Esophagus muscularis mucosa (tissue), 4 donors: ENCODE results near the gene CASP1. TPM values are rescaled to one million over a fixed set of nuclear protein-coding genes. Genes with fewer than 3 reads are reported as not detected.

Source experiments
- DNase-seq: peaks from one replicate; pipeline ENCODE4 v3.0.0-alpha.2; 2017; ENCODE audit errors: extremely low spot score
- H3K27ac ChIP-seq, 4 donors: fragments of 200-600 bp; sonication (generic); replicated peaks in 1 of 4; 1 replicate in 3 of 4; 2 replicates in 1 of 4; pipeline ENCODE4 v1.5.1; 2016 to 2019; ENCODE audit warnings: mild to moderate bottlenecking in 1 of 4
- H3K27me3 ChIP-seq, 4 donors: fragments of 200-600 bp; sonication (generic); one replicate each; pipeline versions ENCODE4 v1.5.1 to v1.6.0; 2016 to 2019
- H3K36me3 ChIP-seq, 4 donors: fragments of 200-600 bp; sonication (generic); one replicate each; pipeline ENCODE4 v1.5.1; 2016 to 2019
- H3K4me1 ChIP-seq, 4 donors: fragments of 200-600 bp; sonication (generic); one replicate each; pipeline ENCODE4 v1.5.1; 2016 to 2019
- H3K4me3 ChIP-seq, 4 donors: fragments of 200-600 bp; sonication (generic); 1 replicate in 2 of 4; 2 replicates in 2 of 4; pipeline ENCODE4 v1.5.1; 2016 to 2019; ENCODE audit warnings: mild to moderate bottlenecking in 4 of 4, moderate library complexity in 1 of 4
- H3K9me3 ChIP-seq, 4 donors: fragments of 200-600 bp; sonication (generic); 1 replicate in 3 of 4; 2 replicates in 1 of 4; pipeline ENCODE4 v1.5.1; 2016 to 2019
- EP300 ChIP-seq: sonication (generic); formaldehyde crosslinking; IDR thresholded peaks from one replicate; pipeline ENCODE4 v1.6.1; 2017; ENCODE audit warnings: antibody characterized with exemption
- POLR2A ChIP-seq: fragments of 450-650 bp; IDR thresholded peaks from one replicate; pipeline ENCODE4 v1.6.1; 2017; ENCODE audit warnings: antibody characterized with exemption, moderate library complexity, mild to moderate bottlenecking, low read depth
- POLR2AphosphoS5 ChIP-seq, 2 donors: sonication (generic); formaldehyde crosslinking; IDR thresholded peaks; one replicate each; pipeline ENCODE4 v1.6.1; 2017; ENCODE audit warnings: antibody characterized with exemption in 2 of 2
- WGBS: methylation state at CpG from one replicate; pipeline ENCODE4 v1.1.5; 2018; 5-methylcytosine and 5-hydroxymethylcytosine counted together
- intact Hi-C: fragments of 100-400 bp; cut with DNase I; formaldehyde crosslinking; loops from one replicate; pipeline ENCODE4 v1.15.1; 2023
- total RNA-seq, 4 donors: library from RNA; depleted of rRNA; stranded (reverse); fragments of >200 nt; gene quantifications; one replicate each; pipeline versions ENCODE4 v1.1.0 to v1.2.1, GENCODE V29; 2016
- TF ChIP-seq, protein P1 (sequence below), 3 experiments: fragments of 200-600 bp in 2 of 3; fragments of 450-650 bp in 1 of 3; sonication (generic) in 2 of 3; IDR thresholded peaks; one replicate each; pipeline ENCODE4 v1.5.1; 2017 to 2019; ENCODE audit warnings: antibody characterized with exemption in 3 of 3, mild to moderate bottlenecking in 2 of 3, moderate library complexity in 1 of 3

Gene CASP1
- total RNA-seq, 4 donors from 2014 or later: 3.7 to 11.1 (median 8.0) TPM

DNA sequence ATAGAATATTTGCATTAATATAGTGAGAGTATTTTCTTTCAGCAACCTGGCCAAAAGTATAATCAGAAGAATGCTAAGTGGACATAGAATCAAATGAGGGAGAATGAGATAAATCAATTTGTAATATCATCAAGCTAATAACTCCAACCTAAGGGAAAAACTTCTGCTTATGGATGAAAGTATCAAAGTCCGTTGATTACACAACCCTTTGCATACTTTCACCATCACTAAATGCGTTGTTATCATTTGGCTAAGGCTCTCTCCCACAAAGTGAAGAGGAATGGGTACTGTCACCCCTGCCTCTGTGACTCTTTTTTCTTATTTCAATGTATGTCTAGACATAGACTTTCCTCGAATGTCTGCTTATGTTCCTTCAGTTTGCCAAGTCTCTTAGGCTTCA lies 50.1 kb downstream of the CASP1 start:
- H3K27ac ChIP-seq: no peak overlapping the region
- H3K4me1 ChIP-seq: no peaks in the 10 kb centered on the region
- TF ChIP-seq POLR2AphosphoS5 (IDR thresholded peaks at IDR 0.05): no peak
- TF ChIP-seq POLR2A: no peak
- no peak for TF ChIP-seq EP300
- TF ChIP-seq, protein P1, sequence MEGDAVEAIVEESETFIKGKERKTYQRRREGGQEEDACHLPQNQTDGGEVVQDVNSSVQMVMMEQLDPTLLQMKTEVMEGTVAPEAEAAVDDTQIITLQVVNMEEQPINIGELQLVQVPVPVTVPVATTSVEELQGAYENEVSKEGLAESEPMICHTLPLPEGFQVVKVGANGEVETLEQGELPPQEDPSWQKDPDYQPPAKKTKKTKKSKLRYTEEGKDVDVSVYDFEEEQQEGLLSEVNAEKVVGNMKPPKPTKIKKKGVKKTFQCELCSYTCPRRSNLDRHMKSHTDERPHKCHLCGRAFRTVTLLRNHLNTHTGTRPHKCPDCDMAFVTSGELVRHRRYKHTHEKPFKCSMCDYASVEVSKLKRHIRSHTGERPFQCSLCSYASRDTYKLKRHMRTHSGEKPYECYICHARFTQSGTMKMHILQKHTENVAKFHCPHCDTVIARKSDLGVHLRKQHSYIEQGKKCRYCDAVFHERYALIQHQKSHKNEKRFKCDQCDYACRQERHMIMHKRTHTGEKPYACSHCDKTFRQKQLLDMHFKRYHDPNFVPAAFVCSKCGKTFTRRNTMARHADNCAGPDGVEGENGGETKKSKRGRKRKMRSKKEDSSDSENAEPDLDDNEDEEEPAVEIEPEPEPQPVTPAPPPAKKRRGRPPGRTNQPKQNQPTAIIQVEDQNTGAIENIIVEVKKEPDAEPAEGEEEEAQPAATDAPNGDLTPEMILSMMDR (IDR thresholded peaks at IDR 0.05): no peak
- no peaks in the 10 kb centered on the region for H3K36me3 ChIP-seq
- intact Hi-C loops: no loop called here
- WGBS: 89% methylated on average over 3 of the region's 3 CpGs
- DNase-seq: no peak
- H3K4me3 ChIP-seq: no peak overlapping the region
- H3K9me3 ChIP-seq: peaks cover 0 to 9% (median 0%) of the 10 kb centered on the region in 4 donors
- H3K27me3 ChIP-seq: no peaks in the 10 kb centered on the region

- H3K4me1 ChIP-seq: no peaks in the 10 kb centered on the region
Measured at GRCh38 chr11:104979839-104980238, 55.1 kb downstream of the CASP1 start.

More at GRCh38 chr11:104979839-104980238, 55.1 kb downstream of the CASP1 start:
- no peak overlapping the region for H3K27ac ChIP-seq
- 89% methylated on average over 1 of the region's 1 CpG for WGBS
- no peak overlapping the region for H3K4me3 ChIP-seq
- no peak for DNase-seq
- intact Hi-C loops: no loop called here
- no peaks in the 10 kb centered on the region for H3K9me3 ChIP-seq
- no peaks in the 10 kb centered on the region for H3K36me3 ChIP-seq
- no peaks in the 10 kb centered on the region for H3K27me3 ChIP-seq
- TF ChIP-seq EP300 (no peak), POLR2A (no peak), POLR2AphosphoS5 (IDR thresholded peaks at IDR 0.05) (no peak)
- TF ChIP-seq, protein P1 (IDR thresholded peaks at IDR 0.05): no peak

Other genes with a start within 250 kb of the CASP1 start
- gene CASP12, start 136.7 kb downstream of the CASP1 start, total RNA-seq: 1 to 10 TPM in 3 of 4 donors, under 1 TPM in 1; 0.69 to 2.6 (median 1.4) TPM
- gene CASP4, start 66.6 kb downstream of the CASP1 start, total RNA-seq: 100 to 1,000 TPM in 1 of 4 donors, 10 to 100 TPM in 3; 21.3 to 107 (median 23.2) TPM
- gene CASP5, start 12.0 kb downstream of the CASP1 start, total RNA-seq: under 1 TPM in 2 of 4 donors, not detected in 2; 0.50 to 0.57 TPM
- gene CARD16, start 10.2 kb upstream of the CASP1 start, total RNA-seq: 1 to 10 TPM in 3 of 4 donors, not detected in 1; 2.5 to 9.4 (median 3.4) TPM
- gene CARD18, start 104.6 kb upstream of the CASP1 start, total RNA-seq: not detected